ENCODE measurements around the gene MEIKIN. TPM values are rescaled to one million over a fixed set of nuclear protein-coding genes. Genes with fewer than 3 reads are reported as not detected.

Gene MEIKIN, protein sequence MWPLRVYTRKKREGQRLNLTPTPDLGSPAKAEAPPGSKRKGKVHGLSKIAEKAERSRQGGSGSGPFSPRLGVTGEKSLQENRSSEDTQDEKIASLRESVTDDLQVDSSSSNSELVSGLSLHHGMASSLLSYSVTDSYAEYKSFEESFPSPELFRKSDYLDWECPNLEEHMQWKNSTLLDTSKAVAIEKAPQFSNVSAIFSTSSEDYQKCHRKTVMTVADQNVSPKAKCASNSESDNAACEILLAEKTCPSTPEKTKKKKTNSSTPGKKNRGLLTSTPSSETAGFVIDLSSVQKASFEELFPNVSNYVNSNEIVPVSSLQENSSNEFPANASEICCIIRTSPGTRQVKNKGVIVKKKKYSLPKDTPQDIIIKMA
- not detected for total RNA-seq (ENCODE audit: unreplicated experiment)
- long read RNA-seq: 0 reads

DNA sequence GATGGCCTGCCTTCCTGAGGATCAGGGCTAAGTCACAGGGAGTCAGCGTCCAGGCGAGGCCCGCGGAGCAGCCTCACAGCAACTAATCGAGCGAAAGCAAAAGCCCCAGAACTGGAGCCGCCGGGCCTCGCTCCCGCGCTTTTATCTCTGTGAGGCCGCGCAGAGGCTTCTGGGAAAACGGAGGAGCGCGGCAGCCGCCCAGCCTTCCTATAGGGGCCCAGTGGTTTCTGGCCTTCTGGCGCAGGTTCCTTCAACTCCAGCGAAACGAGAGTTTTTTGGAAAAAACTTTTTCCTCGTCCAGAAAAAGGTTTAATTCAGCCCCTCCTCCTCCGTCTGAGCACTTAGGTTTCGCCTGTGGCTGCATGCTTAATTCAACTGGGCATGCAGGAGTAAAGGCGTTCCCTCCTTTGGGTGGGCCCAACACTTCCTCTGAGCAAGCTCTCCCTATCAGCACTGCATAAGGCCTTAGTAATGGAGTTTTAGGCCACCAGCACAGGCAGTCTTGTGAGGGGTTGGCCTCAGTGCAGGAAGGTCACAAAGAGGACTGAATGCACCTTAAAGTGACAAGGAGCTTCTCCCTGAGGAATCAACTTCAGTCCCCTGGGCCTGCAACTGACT lies at the start of gene MEIKIN:
Gene MEIKIN, minus strand, starts transcription at position 113 of the 618 bp plus-strand sequence. CDS start 158 bp downstream, outside the sequence.
- no peak for DNase-seq (ENCODE audit: low spot score)
- H3K27me3 Mint-ChIP-seq (ENCODE audit: unreplicated experiment): peaks cover 1% of the 10 kb centered on the region
- TF ChIP-seq, protein P1, sequence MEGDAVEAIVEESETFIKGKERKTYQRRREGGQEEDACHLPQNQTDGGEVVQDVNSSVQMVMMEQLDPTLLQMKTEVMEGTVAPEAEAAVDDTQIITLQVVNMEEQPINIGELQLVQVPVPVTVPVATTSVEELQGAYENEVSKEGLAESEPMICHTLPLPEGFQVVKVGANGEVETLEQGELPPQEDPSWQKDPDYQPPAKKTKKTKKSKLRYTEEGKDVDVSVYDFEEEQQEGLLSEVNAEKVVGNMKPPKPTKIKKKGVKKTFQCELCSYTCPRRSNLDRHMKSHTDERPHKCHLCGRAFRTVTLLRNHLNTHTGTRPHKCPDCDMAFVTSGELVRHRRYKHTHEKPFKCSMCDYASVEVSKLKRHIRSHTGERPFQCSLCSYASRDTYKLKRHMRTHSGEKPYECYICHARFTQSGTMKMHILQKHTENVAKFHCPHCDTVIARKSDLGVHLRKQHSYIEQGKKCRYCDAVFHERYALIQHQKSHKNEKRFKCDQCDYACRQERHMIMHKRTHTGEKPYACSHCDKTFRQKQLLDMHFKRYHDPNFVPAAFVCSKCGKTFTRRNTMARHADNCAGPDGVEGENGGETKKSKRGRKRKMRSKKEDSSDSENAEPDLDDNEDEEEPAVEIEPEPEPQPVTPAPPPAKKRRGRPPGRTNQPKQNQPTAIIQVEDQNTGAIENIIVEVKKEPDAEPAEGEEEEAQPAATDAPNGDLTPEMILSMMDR (IDR thresholded peaks at IDR 0.05; ENCODE audit: unreplicated experiment): no peak
- H3K4me1 Mint-ChIP-seq (ENCODE audit: unreplicated experiment): no peaks in the 10 kb centered on the region
- H3K9me3 Mint-ChIP-seq (ENCODE audit: unreplicated experiment): no peaks in the 10 kb centered on the region
- no peak within 1 kb of the TSS for H3K27ac Mint-ChIP-seq (ENCODE audit: unreplicated experiment)
- H3K4me3 Mint-ChIP-seq (ENCODE audit: unreplicated experiment): no peak within 1 kb of the TSS
- no peaks in the 10 kb centered on the region for H3K36me3 Mint-ChIP-seq (ENCODE audit: low read depth, unreplicated experiment)

DNA sequence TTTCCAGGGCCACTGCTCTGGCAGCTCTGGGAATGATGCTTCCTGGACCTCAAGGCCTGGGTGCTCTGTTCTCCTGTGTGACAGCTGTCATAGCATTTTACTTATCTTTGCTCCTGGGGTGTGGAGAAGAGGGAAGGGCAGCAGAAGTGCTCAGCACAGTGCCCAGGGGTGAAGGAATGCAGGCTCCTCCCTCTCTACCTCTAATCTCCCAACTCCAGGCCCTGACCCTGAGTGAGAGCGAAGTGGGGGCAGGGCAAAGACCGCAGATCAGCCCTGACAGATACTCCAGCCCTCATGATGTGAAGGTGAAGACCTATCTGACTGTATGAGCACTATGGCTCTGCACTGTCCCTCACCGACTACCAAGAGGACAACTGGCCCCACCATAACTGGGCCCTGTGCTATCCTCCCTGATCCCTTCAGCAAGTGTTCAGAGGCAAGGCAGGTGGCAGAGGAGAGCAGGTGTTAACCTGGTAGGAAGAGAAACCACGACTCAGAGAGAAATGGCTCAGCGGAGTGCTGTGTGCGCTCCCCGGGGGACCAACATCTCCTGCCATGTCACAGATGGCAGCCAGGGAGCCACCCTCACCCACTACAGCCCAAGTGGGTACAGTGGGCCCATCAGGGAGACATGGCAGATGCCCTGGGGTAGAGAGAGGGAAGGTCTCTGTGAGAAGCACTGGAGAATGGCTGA lies 49.2 kb upstream of the MEIKIN start:
- no peak overlapping the region for H3K27ac Mint-ChIP-seq (ENCODE audit: unreplicated experiment)
- H3K4me3 Mint-ChIP-seq (ENCODE audit: unreplicated experiment): no peak overlapping the region
- TF ChIP-seq, protein P1 (IDR thresholded peaks at IDR 0.05; ENCODE audit: unreplicated experiment): no peak
- H3K36me3 Mint-ChIP-seq (ENCODE audit: low read depth, unreplicated experiment): no peaks in the 10 kb centered on the region
- peaks cover 50% of the 10 kb centered on the region for H3K4me1 Mint-ChIP-seq (ENCODE audit: unreplicated experiment)
- H3K9me3 Mint-ChIP-seq (ENCODE audit: unreplicated experiment): no peaks in the 10 kb centered on the region
- peaks cover 5% of the 10 kb centered on the region for H3K27me3 Mint-ChIP-seq (ENCODE audit: unreplicated experiment)
- no peak for DNase-seq (ENCODE audit: low spot score)

DNA sequence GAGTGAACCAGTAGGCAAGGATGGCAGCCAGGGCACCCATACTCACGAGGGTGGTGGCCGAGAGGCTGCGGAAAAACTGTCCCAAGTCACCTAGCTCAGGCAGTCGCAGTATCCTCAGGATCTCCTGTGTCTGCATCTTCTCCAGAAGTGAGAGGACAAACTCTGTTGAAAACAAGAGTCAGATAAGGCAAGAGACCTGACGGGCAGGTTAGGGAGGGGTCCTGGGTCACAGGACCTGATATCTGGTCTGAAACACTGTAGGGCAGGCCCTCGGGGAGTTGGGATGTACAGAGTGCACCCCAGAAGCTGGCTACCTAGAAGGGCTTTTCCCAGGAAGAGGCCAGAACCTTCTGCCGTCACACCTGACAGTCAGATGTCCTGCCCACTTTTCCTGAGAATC lies 48.6 kb upstream of the MEIKIN start:
- no peaks in the 10 kb centered on the region for H3K36me3 Mint-ChIP-seq (ENCODE audit: low read depth, unreplicated experiment)
- DNase-seq (ENCODE audit: low spot score): no peak
- TF ChIP-seq, protein P1 (IDR thresholded peaks at IDR 0.05; ENCODE audit: unreplicated experiment): no peak
- peaks cover 49% of the 10 kb centered on the region for H3K4me1 Mint-ChIP-seq (ENCODE audit: unreplicated experiment)
- no peak overlapping the region for H3K27ac Mint-ChIP-seq (ENCODE audit: unreplicated experiment)
- H3K27me3 Mint-ChIP-seq (ENCODE audit: unreplicated experiment): peaks cover 6% of the 10 kb centered on the region
- H3K9me3 Mint-ChIP-seq (ENCODE audit: unreplicated experiment): no peaks in the 10 kb centered on the region
- H3K4me3 Mint-ChIP-seq (ENCODE audit: unreplicated experiment): no peak overlapping the region

DNA sequence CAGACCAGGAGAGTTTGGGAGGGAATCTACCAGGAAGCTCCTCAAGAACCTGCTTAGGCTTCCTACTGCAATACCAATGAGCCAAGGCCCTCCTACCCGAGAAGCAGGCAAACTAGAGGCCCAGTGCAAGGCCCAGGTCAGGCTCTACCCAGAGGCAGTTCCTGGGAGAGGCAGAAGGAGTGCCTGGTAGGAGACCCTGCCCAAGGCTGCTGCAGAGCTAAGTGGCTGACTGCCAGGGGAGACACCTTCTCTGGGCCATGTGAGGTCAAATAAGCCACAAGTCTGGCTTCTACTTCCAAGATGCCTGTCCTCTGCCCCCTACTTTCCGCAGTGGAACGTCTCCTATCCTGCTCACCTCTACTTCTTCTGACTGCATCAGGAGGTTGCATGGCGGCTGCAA lies 48.2 kb upstream of the MEIKIN start:
- DNase-seq (ENCODE audit: low spot score): no peak
- H3K4me3 Mint-ChIP-seq (ENCODE audit: unreplicated experiment): no peak overlapping the region
- no peaks in the 10 kb centered on the region for H3K9me3 Mint-ChIP-seq (ENCODE audit: unreplicated experiment)
- TF ChIP-seq, protein P1 (IDR thresholded peaks at IDR 0.05; ENCODE audit: unreplicated experiment): no peak
- no peak overlapping the region for H3K27ac Mint-ChIP-seq (ENCODE audit: unreplicated experiment)
- peaks cover 45% of the 10 kb centered on the region for H3K4me1 Mint-ChIP-seq (ENCODE audit: unreplicated experiment)
- peaks cover 5% of the 10 kb centered on the region for H3K27me3 Mint-ChIP-seq (ENCODE audit: unreplicated experiment)
- H3K36me3 Mint-ChIP-seq (ENCODE audit: low read depth, unreplicated experiment): no peaks in the 10 kb centered on the region
